ENCODE results near the gene ARAP3. TPM values are rescaled to one million over a fixed set of nuclear protein-coding genes. Genes with fewer than 3 reads are reported as not detected.
A peak's percentile ranks its signal among the peaks of the same experiment; 100 is the strongest.
"Not testable (repeated sequence)": the region's sequence is repeated elsewhere in the genome, so short reads cannot be mapped to it uniquely, and the experiment has no call there.

Gene ARAP3, protein sequence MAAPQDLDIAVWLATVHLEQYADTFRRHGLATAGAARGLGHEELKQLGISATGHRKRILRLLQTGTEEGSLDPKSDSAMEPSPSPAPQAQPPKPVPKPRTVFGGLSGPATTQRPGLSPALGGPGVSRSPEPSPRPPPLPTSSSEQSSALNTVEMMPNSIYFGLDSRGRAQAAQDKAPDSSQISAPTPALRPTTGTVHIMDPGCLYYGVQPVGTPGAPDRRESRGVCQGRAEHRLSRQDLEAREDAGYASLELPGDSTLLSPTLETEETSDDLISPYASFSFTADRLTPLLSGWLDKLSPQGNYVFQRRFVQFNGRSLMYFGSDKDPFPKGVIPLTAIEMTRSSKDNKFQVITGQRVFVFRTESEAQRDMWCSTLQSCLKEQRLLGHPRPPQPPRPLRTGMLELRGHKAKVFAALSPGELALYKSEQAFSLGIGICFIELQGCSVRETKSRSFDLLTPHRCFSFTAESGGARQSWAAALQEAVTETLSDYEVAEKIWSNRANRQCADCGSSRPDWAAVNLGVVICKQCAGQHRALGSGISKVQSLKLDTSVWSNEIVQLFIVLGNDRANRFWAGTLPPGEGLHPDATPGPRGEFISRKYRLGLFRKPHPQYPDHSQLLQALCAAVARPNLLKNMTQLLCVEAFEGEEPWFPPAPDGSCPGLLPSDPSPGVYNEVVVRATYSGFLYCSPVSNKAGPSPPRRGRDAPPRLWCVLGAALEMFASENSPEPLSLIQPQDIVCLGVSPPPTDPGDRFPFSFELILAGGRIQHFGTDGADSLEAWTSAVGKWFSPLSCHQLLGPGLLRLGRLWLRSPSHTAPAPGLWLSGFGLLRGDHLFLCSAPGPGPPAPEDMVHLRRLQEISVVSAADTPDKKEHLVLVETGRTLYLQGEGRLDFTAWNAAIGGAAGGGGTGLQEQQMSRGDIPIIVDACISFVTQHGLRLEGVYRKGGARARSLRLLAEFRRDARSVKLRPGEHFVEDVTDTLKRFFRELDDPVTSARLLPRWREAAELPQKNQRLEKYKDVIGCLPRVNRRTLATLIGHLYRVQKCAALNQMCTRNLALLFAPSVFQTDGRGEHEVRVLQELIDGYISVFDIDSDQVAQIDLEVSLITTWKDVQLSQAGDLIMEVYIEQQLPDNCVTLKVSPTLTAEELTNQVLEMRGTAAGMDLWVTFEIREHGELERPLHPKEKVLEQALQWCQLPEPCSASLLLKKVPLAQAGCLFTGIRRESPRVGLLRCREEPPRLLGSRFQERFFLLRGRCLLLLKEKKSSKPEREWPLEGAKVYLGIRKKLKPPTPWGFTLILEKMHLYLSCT (N-terminal part only)
- total RNA-seq (ENCODE audit: unreplicated experiment), result 239 TPM
- long read RNA-seq, partial matches to known transcripts, result 5 of 5 reads
- long read RNA-seq, other reads (novel, unspliced or antisense), result 0 of 5 reads

DNA sequence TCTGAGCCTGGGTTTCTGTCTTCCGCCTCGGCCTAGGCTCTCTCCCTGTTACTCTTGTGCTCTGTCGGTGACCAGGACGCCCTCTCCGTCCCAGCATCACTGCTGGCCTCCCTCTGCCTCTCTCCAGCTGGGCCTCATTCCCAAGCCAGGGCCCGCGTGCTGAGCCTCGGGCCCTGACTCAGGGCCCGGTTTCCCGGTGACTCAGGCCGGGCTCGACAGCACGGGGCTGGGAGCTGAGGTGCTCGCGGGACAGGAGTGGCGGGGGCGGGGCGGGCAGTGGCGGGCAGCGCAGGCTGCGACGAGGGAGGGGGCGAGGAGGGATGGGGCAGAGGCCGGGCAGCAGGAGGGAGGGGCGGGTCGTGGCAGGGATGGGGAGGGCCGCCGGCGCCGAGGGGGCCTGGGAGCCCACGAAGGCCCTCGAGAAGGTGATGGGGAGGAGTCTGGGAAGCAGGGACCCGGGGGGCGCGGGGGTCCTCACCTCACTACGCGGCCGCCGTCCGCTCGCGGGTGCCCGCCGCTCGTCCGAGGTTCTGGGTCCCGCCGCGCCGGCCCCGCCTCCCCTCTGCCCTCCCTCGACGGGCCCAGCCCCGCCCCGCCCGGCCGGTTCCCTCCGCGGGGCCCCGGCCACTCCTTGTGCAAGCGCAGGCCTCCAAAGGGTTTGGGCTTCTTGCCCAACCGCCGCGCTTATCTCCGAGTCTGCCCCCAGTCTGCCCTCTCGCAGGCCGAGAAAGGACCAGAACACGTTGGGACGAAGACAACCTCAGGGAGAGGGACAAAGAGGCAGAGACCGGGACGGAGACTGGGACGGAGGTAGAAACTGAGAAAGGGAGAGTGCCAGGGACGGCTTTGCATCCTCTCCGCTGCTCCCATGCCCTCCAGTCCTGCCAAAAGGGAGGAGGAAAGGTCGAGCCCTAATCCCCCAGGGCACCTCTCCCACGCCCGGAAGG lies at the start of gene ARAP3:
Gene ARAP3 (minus strand): TSS at position 536 of the 947 bp plus-strand sequence. CDS start 1,744 bp downstream, outside the sequence.
- Mint-ChIP-seq H3K36me3 (ENCODE audit: low read depth, unreplicated experiment) (peaks cover 19% of the 10 kb centered on the region), H3K27me3 (ENCODE audit: unreplicated experiment) (peaks cover 17% of the 10 kb centered on the region), H3K9me3 (ENCODE audit: unreplicated experiment) (no peaks in the 10 kb centered on the region), H3K4me1 (ENCODE audit: unreplicated experiment) (peaks cover 74% of the 10 kb centered on the region), H3K27ac (ENCODE audit: unreplicated experiment) (peak within 1 kb of the TSS; percentile 100), H3K4me3 (ENCODE audit: unreplicated experiment) (peak within 1 kb of the TSS; percentile 93)
- DNase-seq (ENCODE audit: low spot score), result peak; percentile 86
- TF ChIP-seq, protein P1, sequence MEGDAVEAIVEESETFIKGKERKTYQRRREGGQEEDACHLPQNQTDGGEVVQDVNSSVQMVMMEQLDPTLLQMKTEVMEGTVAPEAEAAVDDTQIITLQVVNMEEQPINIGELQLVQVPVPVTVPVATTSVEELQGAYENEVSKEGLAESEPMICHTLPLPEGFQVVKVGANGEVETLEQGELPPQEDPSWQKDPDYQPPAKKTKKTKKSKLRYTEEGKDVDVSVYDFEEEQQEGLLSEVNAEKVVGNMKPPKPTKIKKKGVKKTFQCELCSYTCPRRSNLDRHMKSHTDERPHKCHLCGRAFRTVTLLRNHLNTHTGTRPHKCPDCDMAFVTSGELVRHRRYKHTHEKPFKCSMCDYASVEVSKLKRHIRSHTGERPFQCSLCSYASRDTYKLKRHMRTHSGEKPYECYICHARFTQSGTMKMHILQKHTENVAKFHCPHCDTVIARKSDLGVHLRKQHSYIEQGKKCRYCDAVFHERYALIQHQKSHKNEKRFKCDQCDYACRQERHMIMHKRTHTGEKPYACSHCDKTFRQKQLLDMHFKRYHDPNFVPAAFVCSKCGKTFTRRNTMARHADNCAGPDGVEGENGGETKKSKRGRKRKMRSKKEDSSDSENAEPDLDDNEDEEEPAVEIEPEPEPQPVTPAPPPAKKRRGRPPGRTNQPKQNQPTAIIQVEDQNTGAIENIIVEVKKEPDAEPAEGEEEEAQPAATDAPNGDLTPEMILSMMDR (IDR thresholded peaks at IDR 0.05; ENCODE audit: unreplicated experiment), result no peak

DNA sequence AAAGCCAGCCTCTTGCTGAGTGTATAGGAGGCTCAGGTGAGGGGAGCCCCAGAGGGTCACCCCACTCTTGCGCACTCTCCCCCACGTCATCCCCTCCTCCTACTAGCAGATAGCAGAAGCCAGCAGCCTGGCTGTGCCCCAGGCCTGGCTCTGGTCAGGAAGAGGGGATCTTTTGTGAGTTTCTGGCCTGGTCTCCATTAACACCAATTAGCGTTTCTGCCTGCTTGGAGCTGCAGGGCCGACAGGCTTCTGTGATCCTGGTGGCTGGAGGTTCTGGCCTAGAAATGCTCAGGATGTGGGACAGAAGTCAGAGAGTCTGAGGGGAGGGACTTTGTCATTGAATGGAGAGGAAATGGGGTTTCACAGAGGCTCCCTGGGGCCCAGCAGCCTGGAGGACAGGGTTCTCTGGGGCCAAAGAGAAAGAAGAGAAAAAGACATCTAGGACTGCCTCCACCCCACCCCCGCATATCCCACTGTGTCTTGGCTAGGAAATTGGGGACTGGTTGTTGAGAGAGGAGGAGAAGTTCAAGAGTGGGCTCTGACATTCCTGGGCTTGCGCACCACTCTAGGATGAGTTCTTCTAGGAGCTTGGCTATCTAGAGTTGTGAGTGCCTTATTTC lies 47.5 kb upstream of the ARAP3 start:
- TF ChIP-seq, protein P1 (IDR thresholded peaks at IDR 0.05; ENCODE audit: unreplicated experiment), result no peak
- no peak for DNase-seq (ENCODE audit: low spot score)
- no peak overlapping the region for H3K4me3 Mint-ChIP-seq (ENCODE audit: unreplicated experiment)
- no peak overlapping the region for H3K27ac Mint-ChIP-seq (ENCODE audit: unreplicated experiment)
- H3K9me3 Mint-ChIP-seq (ENCODE audit: unreplicated experiment), result no peaks in the 10 kb centered on the region
- H3K36me3 Mint-ChIP-seq (ENCODE audit: low read depth, unreplicated experiment), result no peaks in the 10 kb centered on the region
- H3K4me1 Mint-ChIP-seq (ENCODE audit: unreplicated experiment), result peaks cover 22% of the 10 kb centered on the region
- peaks cover 15% of the 10 kb centered on the region for H3K27me3 Mint-ChIP-seq (ENCODE audit: unreplicated experiment)

DNA sequence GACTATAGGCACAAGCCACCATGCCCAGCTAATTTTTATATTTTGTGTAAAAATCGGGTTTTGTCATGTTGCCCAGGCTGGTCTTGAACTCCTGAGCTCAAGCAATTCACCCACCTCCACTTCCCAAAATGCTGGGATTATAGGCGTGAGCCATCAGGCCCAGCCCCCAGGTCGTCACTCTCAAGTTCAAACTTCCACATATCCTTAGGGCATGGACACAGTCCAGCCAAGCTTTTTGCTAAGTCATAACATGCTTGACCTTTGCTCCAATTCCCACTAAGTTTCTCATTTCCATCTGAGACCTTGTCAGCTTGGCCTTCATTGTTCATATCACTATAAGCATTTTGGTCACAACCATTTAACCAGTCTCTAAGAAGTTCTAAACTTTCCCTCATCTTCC lies 43.9 kb upstream of the ARAP3 start:
- Mint-ChIP-seq H3K36me3 (ENCODE audit: low read depth, unreplicated experiment) (no peaks in the 10 kb centered on the region), H3K27me3 (ENCODE audit: unreplicated experiment) (peaks cover under 1% of the 10 kb centered on the region), H3K9me3 (ENCODE audit: unreplicated experiment) (no peaks in the 10 kb centered on the region), H3K27ac (ENCODE audit: unreplicated experiment) (no peak overlapping the region), H3K4me1 (ENCODE audit: unreplicated experiment) (peaks cover 21% of the 10 kb centered on the region), H3K4me3 (ENCODE audit: unreplicated experiment) (no peak overlapping the region)
- TF ChIP-seq, protein P1 (IDR thresholded peaks at IDR 0.05; ENCODE audit: unreplicated experiment), result no peak
- no peak for DNase-seq (ENCODE audit: low spot score)

DNA sequence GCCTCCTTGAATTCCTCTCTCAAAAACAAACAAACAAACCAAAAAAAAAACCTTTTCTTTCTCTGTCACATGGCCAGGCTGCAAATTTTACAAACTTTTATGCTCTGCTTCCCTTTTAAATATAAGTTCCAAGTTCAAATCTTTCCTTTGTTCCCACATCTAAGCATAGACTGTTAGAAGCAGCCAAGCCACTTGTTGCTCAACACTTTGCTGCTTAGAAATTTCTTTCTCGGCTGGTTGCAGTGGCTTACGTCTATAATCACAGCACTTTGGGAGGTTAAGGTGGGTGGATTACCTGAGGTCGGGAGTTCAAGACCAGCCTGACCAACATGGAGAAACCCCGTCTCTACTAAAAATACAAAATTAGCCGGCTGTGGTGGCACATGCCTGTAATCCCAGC lies 43.1 kb upstream of the ARAP3 start:
- peaks cover 16% of the 10 kb centered on the region for H3K4me1 Mint-ChIP-seq (ENCODE audit: unreplicated experiment)
- not testable (repeated sequence) for H3K27ac Mint-ChIP-seq (ENCODE audit: unreplicated experiment)

More for the DNA sequence above, 43.1 kb upstream of the ARAP3 start:
- H3K4me3 Mint-ChIP-seq (ENCODE audit: unreplicated experiment); H3K36me3 Mint-ChIP-seq (ENCODE audit: low read depth, unreplicated experiment); H3K27me3 Mint-ChIP-seq (ENCODE audit: unreplicated experiment); DNase-seq (ENCODE audit: low spot score); H3K9me3 Mint-ChIP-seq (ENCODE audit: unreplicated experiment): not testable (repeated sequence)

All from endothelial cell (in vitro differentiated cells).